GM04503 (cell line): Measurements from ENCODE around the gene ITGB1BP1.

ENCODE experiments used
- DNase-seq: peaks from one replicate; pipeline ENCODE4 v3.0.0-alpha.2; 2012; ENCODE audit warnings: low read depth

The ITGB1BP1 gene

GRCh38 chr2:9377461-9378097 lies 45.7 kb downstream of the ITGB1BP1 start:
- no peak for DNase-seq

GRCh38 chr2:9375857-9376428 lies 47.4 kb downstream of the ITGB1BP1 start:
- DNase-seq, result no peak

- no peak for DNase-seq
Measured at GRCh38 chr2:9374071-9374730, 49.1 kb downstream of the ITGB1BP1 start.

GRCh38 chr2:9373476-9373875 lies 49.9 kb downstream of the ITGB1BP1 start:
- no peak for DNase-seq

DNA sequence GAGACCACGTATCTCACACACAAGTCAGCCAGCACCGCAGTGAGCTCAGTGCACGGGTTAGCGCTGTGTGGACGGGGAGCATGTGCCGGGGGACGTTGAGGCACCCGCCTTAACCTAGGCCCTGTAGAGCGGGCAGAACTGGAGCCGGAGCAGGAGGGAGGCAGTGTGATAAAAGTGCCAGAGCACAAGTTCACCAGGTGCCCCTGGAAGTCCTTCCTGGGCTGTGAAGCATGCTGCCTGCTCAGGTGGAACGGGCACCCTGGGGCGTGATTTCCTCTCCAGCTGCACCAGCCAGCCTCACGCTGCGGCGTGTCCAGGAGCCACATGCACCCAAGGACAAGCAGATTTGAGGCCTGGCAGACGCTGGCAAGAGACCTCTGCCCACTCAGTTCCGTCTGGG lies 50.3 kb downstream of the ITGB1BP1 start:
- DNase-seq, result no peak

- DNase-seq, result no peak
Measured at GRCh38 chr2:9370746-9371145, 52.6 kb downstream of the ITGB1BP1 start.

GRCh38 chr2:9366026-9366425 lies 57.3 kb downstream of the ITGB1BP1 start:
- no peak for DNase-seq

DNA sequence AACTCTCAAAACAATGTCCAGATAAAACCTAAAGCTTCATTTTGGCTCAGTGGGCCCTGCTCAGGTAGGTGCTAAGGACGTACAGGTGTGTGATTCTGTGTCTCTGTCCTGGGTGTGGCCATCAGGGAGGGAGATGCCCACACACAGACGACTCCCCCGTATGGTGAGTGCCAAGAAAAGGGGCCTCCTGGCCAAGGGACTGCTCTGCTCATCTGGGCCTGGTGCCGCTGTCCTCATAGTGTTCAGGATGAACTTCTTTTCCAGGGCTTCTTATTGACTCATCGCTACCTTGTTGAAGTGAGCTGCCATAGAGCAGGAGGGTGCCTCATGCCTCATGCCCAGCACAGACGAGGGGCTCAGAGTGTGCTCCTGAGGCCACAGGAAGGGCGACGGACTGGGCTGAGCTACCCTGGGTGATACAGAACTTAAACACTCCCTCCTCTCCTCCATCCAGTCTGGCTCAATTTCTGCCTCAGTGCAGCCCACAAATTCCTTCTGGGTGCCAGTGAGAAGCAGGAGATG lies 57.8 kb downstream of the ITGB1BP1 start:
- no peak for DNase-seq

GRCh38 chr2:9364791-9365497 lies 58.4 kb downstream of the ITGB1BP1 start:
- DNase-seq, result no peak

- DNase-seq, result no peak
Measured at GRCh38 chr2:9364373-9364772, 59.0 kb downstream of the ITGB1BP1 start.

GRCh38 chr2:9360701-9361100 lies 62.6 kb downstream of the ITGB1BP1 start:
- no peak for DNase-seq

DNA sequence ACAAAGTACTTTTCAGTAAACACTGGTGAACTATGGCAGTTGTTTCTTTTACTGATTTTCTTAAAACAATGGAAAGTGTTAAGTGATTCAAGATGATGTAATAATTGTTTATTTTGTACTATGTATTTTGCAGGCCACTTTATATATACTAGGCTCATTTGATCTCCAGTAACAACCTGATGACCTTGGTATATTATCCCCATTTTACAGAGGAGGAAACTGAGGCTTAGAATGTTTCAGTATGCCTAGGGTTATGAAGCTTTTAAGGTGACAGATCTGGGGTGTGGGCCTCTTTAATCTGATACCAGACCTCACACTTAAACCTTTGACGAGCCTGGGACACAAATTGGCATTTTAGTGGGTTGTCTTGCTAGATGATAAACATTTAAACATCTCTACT lies 63.2 kb downstream of the ITGB1BP1 start:
- DNase-seq, result no peak

DNA sequence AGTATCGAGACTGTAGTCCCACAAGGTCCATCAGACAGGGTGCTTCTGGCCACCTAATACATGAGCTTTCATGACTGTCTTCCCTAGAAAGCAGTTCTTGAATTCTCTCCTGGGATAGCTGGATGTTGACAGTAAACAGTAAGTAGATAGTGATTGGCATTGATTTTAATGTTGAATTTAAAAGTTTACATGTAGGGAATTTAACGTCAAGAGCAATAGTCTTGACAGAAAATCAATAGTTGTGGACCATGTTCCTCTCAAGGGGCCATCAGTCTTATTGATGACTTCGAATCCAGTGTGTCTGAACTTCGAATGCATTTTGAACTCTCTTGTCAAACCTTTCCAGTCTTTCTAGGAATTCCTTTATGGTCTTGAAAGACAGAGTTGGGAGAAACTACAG lies 63.9 kb downstream of the ITGB1BP1 start:
- no peak for DNase-seq

DNA sequence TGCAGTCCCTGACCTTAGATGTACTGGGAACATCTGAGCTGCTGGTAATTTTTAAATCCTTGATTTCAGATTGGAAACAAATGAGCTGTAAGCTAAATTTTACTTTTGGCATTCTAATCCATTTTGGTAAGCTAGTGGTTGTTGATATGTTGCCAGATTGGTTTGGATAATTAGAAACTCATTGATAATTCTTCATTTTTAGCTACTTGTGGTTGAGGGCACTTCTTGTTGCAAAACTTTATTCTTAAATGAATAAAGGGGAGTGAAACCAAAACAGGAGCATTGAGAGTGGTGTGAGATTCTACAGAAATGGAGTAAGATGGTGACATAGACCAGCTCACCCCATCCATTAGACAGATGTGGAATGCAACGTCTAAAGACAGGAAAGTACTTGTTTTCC lies 64.5 kb downstream of the ITGB1BP1 start:
- DNase-seq, result no peak

DNA sequence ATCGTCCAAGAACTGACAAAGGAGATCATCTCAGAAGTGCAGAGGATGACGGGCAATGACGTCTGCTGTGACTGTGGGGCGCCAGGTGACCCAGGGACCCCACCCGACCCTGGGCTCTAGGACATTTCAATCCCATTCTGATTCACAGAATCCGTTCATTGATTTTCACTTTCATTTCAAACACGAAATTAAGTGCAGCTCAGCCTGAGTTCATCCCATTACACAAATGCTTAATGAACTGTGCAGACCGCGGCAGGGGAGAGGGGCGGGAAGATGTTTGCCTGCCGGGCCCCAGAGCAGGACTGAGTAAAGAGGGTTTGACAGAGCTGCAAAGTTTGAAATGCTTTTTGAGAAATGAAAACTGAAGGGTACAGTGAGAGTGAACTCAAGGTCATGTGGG lies 67.1 kb downstream of the ITGB1BP1 start:
- no peak for DNase-seq

DNA sequence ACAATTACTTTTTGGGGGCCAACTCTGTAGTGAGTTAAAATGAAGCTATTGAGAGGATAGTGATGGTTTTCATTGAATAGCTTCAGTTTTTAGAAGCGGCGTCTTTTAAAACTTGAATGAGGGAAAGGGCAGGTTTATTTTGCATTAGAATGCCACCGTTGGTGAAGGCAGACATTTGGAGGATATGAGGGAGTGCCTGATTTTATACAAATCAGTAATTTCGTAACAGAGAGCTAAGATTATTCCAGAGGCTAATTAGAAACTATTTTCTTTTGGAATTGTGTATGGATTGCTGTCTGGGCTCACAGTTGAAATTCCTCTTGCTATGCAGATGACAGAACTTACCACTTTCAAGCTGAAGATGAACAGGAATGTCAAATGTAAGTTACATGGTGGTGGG lies 67.6 kb downstream of the ITGB1BP1 start:
- no peak for DNase-seq

- no peak for DNase-seq
Measured at GRCh38 chr2:9355270-9355669, 68.1 kb downstream of the ITGB1BP1 start.

DNA sequence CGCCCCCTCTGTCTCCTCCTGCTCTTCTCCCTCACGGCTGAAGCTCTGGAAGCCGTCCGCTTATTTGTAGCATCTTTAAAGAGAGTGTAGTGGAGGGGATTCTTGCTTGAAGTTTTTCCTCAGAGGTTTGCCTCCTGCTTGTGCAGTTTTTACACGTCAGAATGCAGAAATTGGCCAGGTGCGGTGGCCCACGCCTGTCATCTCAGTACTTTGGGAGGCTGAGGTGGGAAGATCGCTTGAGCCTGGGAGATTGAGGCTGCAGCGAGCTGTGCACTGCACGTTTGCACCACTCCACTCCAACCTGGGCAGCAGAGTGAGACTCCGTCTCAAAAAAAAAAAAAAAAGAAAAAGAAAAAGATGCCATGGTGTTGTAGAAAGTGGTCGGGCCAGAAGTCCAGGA lies 69.0 kb downstream of the ITGB1BP1 start:
- no peak for DNase-seq
